Uterus (tissue), 4 donors: Measurements from ENCODE around the gene PSD4. TPM values are rescaled to one million over a fixed set of nuclear protein-coding genes. Genes with fewer than 3 reads are reported as not detected.

Source experiments
- DNase-seq, 2 donors: peaks; one replicate each; pipeline ENCODE4 v3.0.0-alpha.2; 2019 to 2020
- H3K27ac ChIP-seq, 2 donors: fragments of 200-600 bp; sonication (generic); 1 replicate in 1 of 2; 2 replicates in 1 of 2; pipeline ENCODE4 v1.5.1; 2016 to 2018
- H3K27me3 ChIP-seq, 2 donors: fragments of 200-600 bp; sonication (generic); one replicate each; pipeline ENCODE4 v1.5.1; 2018 to 2019; ENCODE audit warnings: control low read depth in 1 of 2
- H3K36me3 ChIP-seq, 2 donors: fragments of 200-600 bp; sonication (generic); one replicate each; pipeline ENCODE4 v1.5.1; 2019; ENCODE audit warnings: control low read depth in 1 of 2
- H3K4me1 ChIP-seq, 2 donors: fragments of 200-600 bp; sonication (generic); one replicate each; pipeline ENCODE4 v1.5.1; 2018 to 2019; ENCODE audit warnings: control low read depth in 1 of 2
- H3K4me3 ChIP-seq, 2 donors: fragments of 200-600 bp; sonication (generic); 1 replicate in 1 of 2; 2 replicates in 1 of 2; pipeline ENCODE4 v1.5.1; 2018 to 2019; ENCODE audit warnings: mild to moderate bottlenecking in 1 of 2
- H3K9me3 ChIP-seq, 2 donors: fragments of 200-600 bp; sonication (generic); one replicate each; pipeline ENCODE4 v1.5.1; 2019; ENCODE audit warnings: control low read depth in 1 of 2
- CTCF ChIP-seq, 4 experiments: fragments of 200-600 bp in 2 of 4; fragments of 450-650 bp in 2 of 4; sonication (generic) in 2 of 4; IDR thresholded peaks; one replicate each; pipeline ENCODE4 v1.5.1; 2016 to 2019; ENCODE audit warnings: antibody characterized with exemption in 4 of 4, mild to moderate bottlenecking in 2 of 4, moderate library complexity in 1 of 4
- POLR2A ChIP-seq, 2 donors: fragments of 450-650 bp; IDR thresholded peaks; one replicate each; pipeline ENCODE4 v1.6.1; 2016; ENCODE audit warnings: antibody characterized with exemption in 2 of 2, mild to moderate bottlenecking in 1 of 2, moderate library complexity in 1 of 2
- intact Hi-C: fragments of 100-400 bp; cut with DNase I; formaldehyde crosslinking; loops from one replicate; pipeline ENCODE4 v1.15.1; 2023; ENCODE audit warnings: low total_unique reads
- total RNA-seq, 4 donors: library from RNA; depleted of rRNA in 3 of 4; stranded (reverse); fragments of >200 nt in 3 of 4; gene quantifications; one replicate each; pipeline versions ENCODE4 v1.1.0 to v1.2.4, GENCODE V29; 2014 to 2023
- donor health status: DM: yes; HTN: yes; CAD: no.

The PSD4 gene
- total RNA-seq, 4 donors from 2014 or later, result 1.8 to 31.8 (median 7.6) TPM

- Histone ChIP-seq H3K9me3 (no peaks in the 10 kb centered on the region), H3K27ac (no peak overlapping the region), H3K4me3 (no peak overlapping the region), H3K27me3 (no peaks in the 10 kb centered on the region), H3K36me3 (no peaks in the 10 kb centered on the region), H3K4me1 (no peaks in the 10 kb centered on the region)
- no peak for DNase-seq
- TF ChIP-seq CTCF (IDR thresholded peaks at IDR 0.05) (no peak), POLR2A (IDR thresholded peaks at IDR 0.05) (no peak)
- intact Hi-C loops, result no loop called here
Measured at GRCh38 chr2:113160248-113160647, 13.5 kb upstream of the PSD4 start.

DNA sequence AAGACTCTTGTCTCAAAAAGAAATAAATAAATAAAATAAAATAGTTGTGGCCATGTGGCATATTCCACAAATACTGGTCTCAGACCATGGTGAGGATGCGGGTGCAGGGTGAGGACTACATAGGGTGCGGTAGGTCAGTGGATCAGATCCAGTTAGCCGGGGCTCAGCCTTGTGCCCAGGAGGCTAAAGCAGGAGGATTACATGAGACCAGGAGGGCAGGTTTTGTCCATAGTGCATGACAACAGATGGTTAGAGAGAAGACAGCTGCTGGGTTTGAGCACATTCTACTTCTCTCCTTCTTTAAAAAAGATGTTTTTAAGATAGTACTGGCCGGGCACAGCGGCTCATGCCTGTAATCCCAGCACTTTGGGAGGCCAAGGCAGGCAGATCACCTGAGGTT is 12.8 kb upstream of the PSD4 start:
- no peak overlapping the region for H3K27ac ChIP-seq
- intact Hi-C loops, result no loop called here
- H3K27me3 ChIP-seq, result no peaks in the 10 kb centered on the region
- no peak for DNase-seq
- H3K36me3 ChIP-seq, result no peaks in the 10 kb centered on the region
- no peak for TF ChIP-seq POLR2A (IDR thresholded peaks at IDR 0.05)
- no peak for TF ChIP-seq CTCF (IDR thresholded peaks at IDR 0.05)
- no peak overlapping the region for H3K4me3 ChIP-seq
- H3K4me1 ChIP-seq, result no peaks in the 10 kb centered on the region
- no peaks in the 10 kb centered on the region for H3K9me3 ChIP-seq

- no peaks in the 10 kb centered on the region for H3K4me1 ChIP-seq
- no peak overlapping the region for H3K27ac ChIP-seq
- H3K4me3 ChIP-seq, result no peak overlapping the region
- TF ChIP-seq CTCF (IDR thresholded peaks at IDR 0.05) (no peak), POLR2A (IDR thresholded peaks at IDR 0.05) (no peak)
- DNase-seq, result no peak
- no peaks in the 10 kb centered on the region for H3K9me3 ChIP-seq
- H3K36me3 ChIP-seq, result no peaks in the 10 kb centered on the region
- intact Hi-C loops, result no loop called here
- no peaks in the 10 kb centered on the region for H3K27me3 ChIP-seq
Measured at GRCh38 chr2:113162173-113162572, 11.6 kb upstream of the PSD4 start.

DNA sequence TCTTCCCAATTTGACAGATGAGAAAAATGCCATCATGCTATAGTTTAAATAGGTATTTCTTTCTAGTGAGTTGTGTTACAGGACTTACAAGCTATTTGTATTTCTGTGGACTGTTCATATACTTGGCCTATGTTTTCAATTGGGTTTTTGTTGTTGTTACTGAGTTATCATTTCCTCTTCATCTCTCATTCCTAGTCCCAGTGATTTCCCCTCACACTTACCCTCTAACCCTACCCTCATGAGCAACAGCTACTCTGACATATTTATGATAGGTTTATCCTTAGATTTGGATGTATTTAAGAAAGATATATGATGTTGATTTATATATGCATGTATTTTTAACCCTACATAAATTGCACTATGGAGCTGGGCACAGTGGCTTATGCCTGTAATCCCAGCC is 10.9 kb upstream of the PSD4 start:
- H3K36me3 ChIP-seq, result no peaks in the 10 kb centered on the region
- no peaks in the 10 kb centered on the region for H3K4me1 ChIP-seq
- TF ChIP-seq POLR2A (IDR thresholded peaks at IDR 0.05), result no peak
- TF ChIP-seq CTCF (IDR thresholded peaks at IDR 0.05), result no peak
- no peak for DNase-seq
- intact Hi-C loops, result no loop called here
- H3K27me3 ChIP-seq, result no peaks in the 10 kb centered on the region
- H3K4me3 ChIP-seq, result no peak overlapping the region
- H3K9me3 ChIP-seq, result no peaks in the 10 kb centered on the region
- H3K27ac ChIP-seq, result no peak overlapping the region

- intact Hi-C loops, result no loop called here
- Histone ChIP-seq H3K36me3 (no peaks in the 10 kb centered on the region), H3K9me3 (no peaks in the 10 kb centered on the region), H3K4me3 (no peak overlapping the region), H3K4me1 (no peaks in the 10 kb centered on the region), H3K27me3 (no peaks in the 10 kb centered on the region), H3K27ac (no peak overlapping the region)
- TF ChIP-seq CTCF (IDR thresholded peaks at IDR 0.05), result no peak
- no peak for DNase-seq
Measured at GRCh38 chr2:113164215-113164929, 9.4 kb upstream of the PSD4 start.
